Fibroblast of mammary gland (primary cell): ENCODE data around the gene SLIT1.

Experiments used
- DNase-seq: peaks from one replicate; pipeline ENCODE4 v3.0.0-alpha.2; 2010; ENCODE audit warnings: low read depth
- H3K4me3 ChIP-seq: 2 replicates; pipeline ENCODE4 v1.5.1; 2011; ENCODE audit warnings: low read depth, mild to moderate bottlenecking, low read length, moderate library complexity; ENCODE audit not compliant: control insufficient read depth
- CTCF ChIP-seq: conservative IDR thresholded peaks from 2 replicates; pipeline ENCODE4 v1.5.1; 2011; ENCODE audit warnings: low read depth, low read length, inconsistent platforms; ENCODE audit not compliant: control insufficient read depth, insufficient read depth

The SLIT1 gene

GRCh38 chr10:97050205-97050745 is 135.5 kb downstream of the SLIT1 start:
- H3K4me3 ChIP-seq = no peak overlapping the region
- no peak for DNase-seq

GRCh38 chr10:97049670-97050069 is 136.1 kb downstream of the SLIT1 start:
- DNase-seq = no peak
- H3K4me3 ChIP-seq = no peak overlapping the region
- TF ChIP-seq CTCF = no peak

More at GRCh38 chr10:97050205-97050745, 135.5 kb downstream of the SLIT1 start:
- TF ChIP-seq CTCF = no peak

- no peak for DNase-seq
- H3K4me3 ChIP-seq = no peak overlapping the region
- TF ChIP-seq CTCF = no peak
Observed at GRCh38 chr10:97048649-97049427, 136.9 kb downstream of the SLIT1 start.

- DNase-seq = no peak
- no peak for TF ChIP-seq CTCF
- H3K4me3 ChIP-seq = no peak overlapping the region
Observed at GRCh38 chr10:97047788-97048187, 138.0 kb downstream of the SLIT1 start.

- no peak for DNase-seq
- no peak for TF ChIP-seq CTCF
- H3K4me3 ChIP-seq = no peak overlapping the region
Observed at GRCh38 chr10:97047083-97047736, 138.5 kb downstream of the SLIT1 start.

- TF ChIP-seq CTCF = no peak
- H3K4me3 ChIP-seq = no peak overlapping the region
- no peak for DNase-seq
Observed at GRCh38 chr10:97046456-97047082, 139.2 kb downstream of the SLIT1 start.
